Stomach (tissue), 9 donors: Measurements from ENCODE around the gene TXLNG. TPM values are rescaled to one million over a fixed set of nuclear protein-coding genes. Genes with fewer than 3 reads are reported as not detected.
A peak's percentile ranks its signal among the peaks of the same experiment; 100 is the strongest.

ENCODE experiments used
- DNase-seq, 2 donors: peaks; one replicate each; pipeline versions ENCODE4 v3.0.0 to v3.0.0-alpha.2; 2013 to 2019
- H3K27ac ChIP-seq, 5 donors: fragments of 200-600 bp in 4 of 5; sonication (generic) in 4 of 5; one replicate each; pipeline ENCODE4 v1.5.1; 2013 to 2019; ENCODE audit warnings: mild to moderate bottlenecking in 1 of 5, moderate library complexity in 1 of 5
- H3K27me3 ChIP-seq, 3 donors: fragments of 200-600 bp; sonication (generic); one replicate each; pipeline ENCODE4 v1.5.1; 2017 to 2019; ENCODE audit warnings: mixed run types in 1 of 3
- H3K36me3 ChIP-seq, 4 donors: fragments of 200-600 bp; sonication (generic); 1 replicate in 3 of 4; 2 replicates in 1 of 4; pipeline ENCODE4 v1.5.1; 2016 to 2019
- H3K4me1 ChIP-seq, 4 donors: fragments of 200-600 bp; sonication (generic); one replicate each; pipeline ENCODE4 v1.5.1; 2016 to 2019
- H3K4me3 ChIP-seq, 4 donors: fragments of 200-600 bp; sonication (generic) in 3 of 4; one replicate each; pipeline ENCODE4 v1.5.1; 2016 to 2019; ENCODE audit warnings: mild to moderate bottlenecking in 1 of 4
- H3K9me3 ChIP-seq, 4 donors: fragments of 200-600 bp; sonication (generic); one replicate each; pipeline ENCODE4 v1.5.1; 2016 to 2019
- EP300 ChIP-seq: sonication (generic); formaldehyde crosslinking; IDR thresholded peaks from one replicate; pipeline ENCODE4 v1.6.1; 2017; ENCODE audit warnings: antibody characterized with exemption
- POLR2A ChIP-seq, 4 donors: fragments of 450-650 bp; IDR thresholded peaks; one replicate each; pipeline ENCODE4 v1.6.1; 2016; ENCODE audit warnings: antibody characterized with exemption in 4 of 4, control low read depth in 2 of 4, mild to moderate bottlenecking in 1 of 4, moderate library complexity in 1 of 4
- POLR2AphosphoS5 ChIP-seq, 3 donors: sonication (generic); formaldehyde crosslinking; IDR thresholded peaks; one replicate each; pipeline ENCODE4 v1.6.1; 2016; ENCODE audit warnings: antibody characterized with exemption in 3 of 3
- WGBS, 5 donors: extraction: QIAGEN DNeasy Blood & Tissue Kit in 3 of 5; methylation state at CpG; one replicate each; pipeline versions ENCODE4 v1.1.5 to v1.1.7; 2013 to 2018; 5-methylcytosine and 5-hydroxymethylcytosine counted together
- intact Hi-C: fragments of 100-400 bp; cut with DNase I; formaldehyde crosslinking; loops from one replicate; pipeline ENCODE4 v1.15.1; 2023; ENCODE audit warnings: low total_unique reads
- polyA plus RNA-seq, 3 donors: library from polyadenylated mRNA; stranded (reverse); fragments of 200-250 nt; gene quantifications; one replicate each; pipeline ENCODE4 v1.2.3, GENCODE V29; 2013
- total RNA-seq, 5 donors: library from RNA; depleted of rRNA; stranded (reverse); fragments of >200 nt; gene quantifications; one replicate each; pipeline versions ENCODE4 v1.1.0 to v1.2.3, GENCODE V29; 2014 to 2016
- TF ChIP-seq, protein P1 (sequence below), 7 experiments: fragments of 450-650 bp in 4 of 7; fragments of 200-600 bp in 3 of 7; sonication (generic) in 3 of 7; IDR thresholded peaks; one replicate each; pipeline ENCODE4 v1.5.1; 2016 to 2019; ENCODE audit warnings: antibody characterized with exemption in 7 of 7, control low read depth in 2 of 7, mild to moderate bottlenecking in 1 of 7
- donor health status: healthy with polysubstance abuse.
- donor health status: Bipolar disorder and iron deficiency.
- donor health status: healthy.

TXLNG gene
- total and polyA plus RNA-seq, 8 donors: 4.6 to 25.7 (median 9.7) TPM

DNA sequence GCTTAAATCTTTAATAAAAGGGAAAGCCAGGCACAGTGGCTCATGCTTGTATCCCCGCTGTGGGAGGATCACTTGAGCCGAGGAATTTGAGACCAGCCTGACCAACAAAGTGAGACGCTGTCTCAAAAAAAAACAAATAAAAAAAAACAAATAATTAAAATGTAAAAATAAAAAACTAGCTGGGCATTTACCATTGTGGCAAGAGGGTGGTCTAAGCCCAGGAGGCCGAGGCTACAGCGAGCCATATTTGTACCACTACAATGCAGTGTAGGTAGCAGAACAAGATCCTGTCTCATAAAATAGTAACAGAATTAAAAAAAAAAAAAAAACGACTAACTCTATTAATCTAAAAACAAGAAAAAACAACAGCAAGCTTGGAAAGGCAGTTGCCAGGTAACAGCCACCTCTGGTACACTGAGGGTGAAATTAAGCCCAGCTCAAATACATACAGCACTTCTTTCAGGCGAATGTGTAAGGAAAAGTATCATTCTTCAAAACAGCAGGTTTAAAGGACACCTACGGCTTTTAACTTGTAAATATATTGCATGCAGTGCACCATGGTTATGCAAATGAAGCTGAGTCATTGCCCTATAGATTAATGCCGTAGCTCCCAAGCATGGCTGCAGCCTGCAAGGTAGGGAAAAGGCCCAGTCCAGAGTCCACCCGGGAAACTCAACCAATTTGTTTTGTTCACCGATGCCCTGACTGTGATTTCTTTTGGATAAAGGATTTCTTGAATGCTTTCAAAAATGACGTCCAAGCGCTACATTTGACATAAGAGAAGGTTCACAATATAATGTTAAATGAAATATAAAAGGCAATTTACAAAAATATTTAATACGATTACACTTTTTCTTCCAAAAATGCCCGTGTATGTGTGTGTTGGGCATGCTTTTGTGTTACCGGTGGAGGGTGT, 14.5 kb upstream of the TXLNG start:
- TF ChIP-seq, protein P1, sequence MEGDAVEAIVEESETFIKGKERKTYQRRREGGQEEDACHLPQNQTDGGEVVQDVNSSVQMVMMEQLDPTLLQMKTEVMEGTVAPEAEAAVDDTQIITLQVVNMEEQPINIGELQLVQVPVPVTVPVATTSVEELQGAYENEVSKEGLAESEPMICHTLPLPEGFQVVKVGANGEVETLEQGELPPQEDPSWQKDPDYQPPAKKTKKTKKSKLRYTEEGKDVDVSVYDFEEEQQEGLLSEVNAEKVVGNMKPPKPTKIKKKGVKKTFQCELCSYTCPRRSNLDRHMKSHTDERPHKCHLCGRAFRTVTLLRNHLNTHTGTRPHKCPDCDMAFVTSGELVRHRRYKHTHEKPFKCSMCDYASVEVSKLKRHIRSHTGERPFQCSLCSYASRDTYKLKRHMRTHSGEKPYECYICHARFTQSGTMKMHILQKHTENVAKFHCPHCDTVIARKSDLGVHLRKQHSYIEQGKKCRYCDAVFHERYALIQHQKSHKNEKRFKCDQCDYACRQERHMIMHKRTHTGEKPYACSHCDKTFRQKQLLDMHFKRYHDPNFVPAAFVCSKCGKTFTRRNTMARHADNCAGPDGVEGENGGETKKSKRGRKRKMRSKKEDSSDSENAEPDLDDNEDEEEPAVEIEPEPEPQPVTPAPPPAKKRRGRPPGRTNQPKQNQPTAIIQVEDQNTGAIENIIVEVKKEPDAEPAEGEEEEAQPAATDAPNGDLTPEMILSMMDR (IDR thresholded peaks at IDR 0.05): no peak
- TF ChIP-seq POLR2AphosphoS5 (IDR thresholded peaks at IDR 0.05) (no peak), POLR2A (IDR thresholded peaks at IDR 0.05) (no peak), EP300 (no peak)
- Histone ChIP-seq H3K9me3 (no peaks in the 10 kb centered on the region), H3K36me3 (no peaks in the 10 kb centered on the region), H3K4me3 (no peak overlapping the region), H3K4me1 (no peaks in the 10 kb centered on the region), H3K27me3 (peaks cover 0 to 4% (median 0%) of the 10 kb centered on the region in 3 donors), H3K27ac (peak overlapping the region in 3 of 5 donors; percentile 9 to 35 (median 12))
- WGBS, 5 donors: 35 to 47% (median 37%) methylated on average over 16 of the region's 16 CpGs
- DNase-seq: peak in 1 of 2 donors; percentile 78
- intact Hi-C loops: no loop called here

DNA sequence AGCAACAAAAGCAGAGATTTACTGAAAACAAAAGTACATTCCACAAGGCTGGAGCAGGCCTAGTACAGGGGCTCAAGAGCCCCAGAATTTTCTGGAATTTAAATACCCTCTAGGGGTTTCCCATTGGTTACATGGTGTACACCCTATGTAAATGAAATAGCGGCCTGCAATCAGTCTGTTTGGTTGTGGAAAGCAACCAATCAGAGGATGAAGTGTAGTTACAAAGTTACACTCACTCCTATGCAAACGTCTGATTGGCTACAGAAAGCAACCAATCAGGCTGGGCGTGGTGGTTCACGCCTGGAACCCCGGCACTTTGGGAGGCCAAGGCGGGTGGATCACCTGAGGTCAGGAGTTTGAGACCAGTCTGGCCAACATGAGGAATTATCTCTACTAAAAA, 13.8 kb upstream of the TXLNG start:
- 89 to 97% (median 91%) methylated on average over 6 of the region's 6 CpGs for WGBS, 5 donors
- intact Hi-C loops: no loop called here
- no peak for DNase-seq
- Histone ChIP-seq H3K9me3 (no peaks in the 10 kb centered on the region), H3K27ac (peak overlapping the region in 1 of 5 donors; percentile 12), H3K4me3 (no peak overlapping the region), H3K36me3 (no peaks in the 10 kb centered on the region), H3K4me1 (no peaks in the 10 kb centered on the region), H3K27me3 (peaks cover 0 to 4% (median 0%) of the 10 kb centered on the region in 3 donors)
- TF ChIP-seq, protein P1 (IDR thresholded peaks at IDR 0.05): no peak
- TF ChIP-seq EP300 (no peak), POLR2AphosphoS5 (IDR thresholded peaks at IDR 0.05) (no peak), POLR2A (IDR thresholded peaks at IDR 0.05) (no peak)

DNA sequence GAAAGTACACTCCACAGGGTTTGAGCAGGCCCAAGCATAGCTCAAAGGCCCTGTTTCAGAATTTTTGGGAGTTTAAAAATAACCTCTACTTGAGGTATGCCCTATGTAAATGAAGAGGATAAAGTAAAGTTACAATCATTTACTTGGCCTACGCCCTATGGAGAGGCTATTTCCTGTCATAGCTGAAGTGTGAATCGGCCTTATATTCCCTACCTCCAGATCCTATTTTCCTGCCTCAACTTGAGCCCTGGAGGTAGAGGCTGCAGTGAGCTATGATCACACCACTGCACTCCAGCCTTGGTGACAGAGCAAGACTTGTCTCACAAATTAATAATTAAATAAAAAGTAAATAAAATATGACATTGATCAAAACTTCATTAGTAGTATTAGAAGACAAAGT, 11.5 kb upstream of the TXLNG start:
- Histone ChIP-seq H3K36me3 (no peaks in the 10 kb centered on the region), H3K27ac (no peak overlapping the region), H3K4me1 (no peaks in the 10 kb centered on the region), H3K4me3 (no peak overlapping the region), H3K27me3 (peaks cover 0 to 4% (median 0%) of the 10 kb centered on the region in 3 donors), H3K9me3 (no peaks in the 10 kb centered on the region)
- no peak for DNase-seq
- TF ChIP-seq, protein P1 (IDR thresholded peaks at IDR 0.05): no peak
- TF ChIP-seq POLR2A (IDR thresholded peaks at IDR 0.05): no peak
- no peak for TF ChIP-seq EP300
- TF ChIP-seq POLR2AphosphoS5 (IDR thresholded peaks at IDR 0.05): no peak
- WGBS, 5 donors: 90 to 94% (median 92%) methylated on average over 2 of the region's 2 CpGs
- intact Hi-C loops: no loop called here

DNA sequence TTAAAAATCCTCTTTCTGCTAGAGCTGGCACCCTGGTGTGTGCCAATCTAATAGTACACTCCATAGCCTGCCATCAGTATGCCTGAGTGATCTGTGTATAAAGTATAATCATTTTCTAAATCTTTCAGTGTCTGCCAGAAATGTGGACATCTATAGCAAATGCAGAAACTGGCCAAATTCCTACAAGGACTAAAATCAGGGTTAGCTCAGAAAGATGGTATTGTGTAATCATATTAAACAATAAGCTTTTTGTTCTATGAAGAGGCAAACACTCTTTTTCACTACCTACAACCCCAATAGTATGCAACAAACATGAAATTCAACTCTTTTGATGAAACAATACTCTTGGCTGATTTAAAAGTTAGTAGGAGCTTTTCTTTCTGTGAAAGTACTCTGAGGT, 7.7 kb upstream of the TXLNG start:
- DNase-seq: no peak
- Histone ChIP-seq H3K27ac (no peak overlapping the region), H3K9me3 (no peaks in the 10 kb centered on the region), H3K4me3 (no peak overlapping the region), H3K4me1 (no peaks in the 10 kb centered on the region), H3K36me3 (no peaks in the 10 kb centered on the region), H3K27me3 (peaks cover 0 to 4% (median 0%) of the 10 kb centered on the region in 3 donors)
- TF ChIP-seq, protein P1 (IDR thresholded peaks at IDR 0.05): no peak
- TF ChIP-seq POLR2AphosphoS5 (IDR thresholded peaks at IDR 0.05) (no peak), EP300 (no peak), POLR2A (IDR thresholded peaks at IDR 0.05) (no peak)
- intact Hi-C loops: no loop called here
